GM18861 (cell line): ENCODE measurements around the gene LY6G5C.

Experiments used
- ATAC-seq: cut with Tn5 transposase; IDR thresholded peaks from one replicate; pipeline ENCODE4 v1.9.1; 2021; ENCODE audit not compliant: unreplicated experiment

LY6G5C gene

DNA sequence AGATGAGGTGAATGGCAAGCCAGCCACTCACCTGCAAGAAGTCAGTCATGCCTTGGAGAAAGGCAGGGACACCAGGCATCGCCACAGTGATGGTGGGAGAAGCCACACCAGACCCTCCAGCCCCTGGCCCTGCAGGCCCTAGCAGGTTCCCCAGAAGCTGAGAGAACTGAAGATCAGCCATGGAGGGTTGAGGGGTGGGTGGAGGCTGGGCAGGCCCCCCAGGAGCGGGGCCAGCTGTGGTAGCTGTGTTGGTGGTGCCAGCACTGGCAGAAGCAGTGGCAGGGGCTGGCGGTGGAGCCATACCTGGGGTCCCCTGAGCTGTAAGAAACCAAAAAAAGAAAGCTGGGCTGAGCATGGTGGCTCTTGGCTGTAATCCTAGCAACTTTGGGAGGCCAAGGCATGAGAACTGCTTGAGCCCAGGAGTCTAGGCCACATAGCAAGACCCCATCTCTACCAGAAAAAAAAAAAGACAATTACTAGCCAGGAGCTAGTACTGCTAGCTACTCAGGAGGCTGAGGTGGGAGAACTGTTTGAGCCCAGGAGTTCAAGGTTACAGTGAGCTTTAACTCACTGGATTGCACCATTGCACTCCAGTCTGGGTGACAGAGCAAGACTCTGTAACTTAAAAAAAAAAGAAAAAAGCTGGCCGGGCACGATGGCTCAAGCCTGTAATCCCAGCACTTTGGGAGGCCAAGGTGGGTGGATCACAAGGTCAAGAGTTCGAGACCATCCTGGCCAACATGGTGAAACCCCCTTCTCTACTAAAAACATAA, 37.9 kb downstream of the LY6G5C start:
- ATAC-seq: no peak

GRCh38 chr6:31641370-31641769, 39.5 kb downstream of the LY6G5C start:
- no peak for ATAC-seq

- no peak for ATAC-seq
Measured at GRCh38 chr6:31640612-31641011, 40.3 kb downstream of the LY6G5C start.

DNA sequence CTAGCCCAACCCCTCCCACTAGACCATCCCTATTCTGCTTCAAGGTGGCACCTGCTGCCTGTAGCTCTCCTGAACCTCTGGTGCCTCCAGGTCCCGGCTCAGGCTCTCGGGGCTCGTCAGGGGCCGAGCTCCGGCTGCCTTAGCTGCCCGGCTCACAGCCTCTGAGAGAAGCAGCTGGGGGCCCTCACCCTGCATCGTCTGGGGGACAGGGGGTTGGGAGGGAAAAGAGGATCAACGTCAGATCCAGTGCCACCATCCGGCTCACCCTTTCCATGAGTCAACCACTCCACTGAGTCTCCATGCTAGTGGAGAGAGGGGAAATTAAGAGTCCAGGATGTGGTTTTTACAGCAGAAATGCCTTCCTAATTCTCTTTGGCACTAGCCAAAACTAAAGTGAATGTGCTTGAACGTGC, 41.4 kb downstream of the LY6G5C start:
- no peak for ATAC-seq

DNA sequence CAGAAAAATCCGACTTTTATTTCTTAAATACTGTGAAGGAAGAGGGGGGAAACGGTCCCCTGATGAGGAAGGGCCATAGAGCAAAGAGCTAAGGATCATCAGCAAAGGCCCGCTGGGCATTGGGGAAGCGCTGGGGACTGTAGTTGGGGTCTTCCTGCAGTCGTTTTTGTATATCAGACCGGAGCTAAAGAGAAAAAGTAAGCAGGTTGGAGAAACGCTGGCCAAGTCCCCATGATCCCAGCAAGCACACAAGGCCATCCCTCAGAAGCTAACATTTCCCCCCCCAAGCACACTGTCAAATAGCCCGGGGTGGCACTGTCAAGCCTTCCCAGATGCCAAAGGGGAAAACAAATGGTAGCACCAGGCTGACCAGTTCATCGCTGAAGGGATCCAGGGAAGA, 41.8 kb downstream of the LY6G5C start:
- ATAC-seq: no peak

GRCh38 chr6:31636698-31637596, 43.9 kb downstream of the LY6G5C start:
- ATAC-seq: no peak

DNA sequence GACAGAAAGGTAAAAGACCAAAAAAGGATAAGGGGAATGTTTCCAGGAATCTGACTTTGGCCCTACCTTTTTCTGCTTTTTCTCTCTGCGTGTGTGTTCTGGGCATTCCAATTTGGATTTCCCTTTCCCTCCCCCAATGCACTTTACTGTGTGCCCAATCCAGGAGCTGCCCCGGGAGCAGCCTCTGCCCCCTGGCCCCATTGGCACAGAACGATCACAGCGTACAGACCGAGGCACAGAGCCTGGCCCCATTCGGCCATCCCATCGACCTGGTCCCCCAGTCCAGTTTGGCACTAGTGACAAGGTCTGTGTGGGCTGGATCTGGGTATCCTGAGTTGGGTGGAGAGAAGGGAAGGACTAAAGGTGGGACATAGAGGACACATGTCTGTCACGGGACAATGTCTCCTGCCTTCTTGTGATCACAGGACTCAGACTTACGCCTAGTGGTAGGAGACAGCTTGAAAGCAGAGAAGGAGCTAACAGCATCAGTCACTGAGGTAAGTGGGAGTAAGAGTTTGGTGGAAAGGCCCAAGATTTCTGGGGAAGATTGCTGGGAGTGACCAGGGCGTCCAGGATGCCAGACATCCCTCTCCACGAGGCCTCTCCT, 45.8 kb downstream of the LY6G5C start:
- no peak for ATAC-seq

- ATAC-seq: no peak
Measured at GRCh38 chr6:31634131-31634530, 46.7 kb downstream of the LY6G5C start.

- ATAC-seq: no peak
Measured at GRCh38 chr6:31633447-31633846, 47.4 kb downstream of the LY6G5C start.

DNA sequence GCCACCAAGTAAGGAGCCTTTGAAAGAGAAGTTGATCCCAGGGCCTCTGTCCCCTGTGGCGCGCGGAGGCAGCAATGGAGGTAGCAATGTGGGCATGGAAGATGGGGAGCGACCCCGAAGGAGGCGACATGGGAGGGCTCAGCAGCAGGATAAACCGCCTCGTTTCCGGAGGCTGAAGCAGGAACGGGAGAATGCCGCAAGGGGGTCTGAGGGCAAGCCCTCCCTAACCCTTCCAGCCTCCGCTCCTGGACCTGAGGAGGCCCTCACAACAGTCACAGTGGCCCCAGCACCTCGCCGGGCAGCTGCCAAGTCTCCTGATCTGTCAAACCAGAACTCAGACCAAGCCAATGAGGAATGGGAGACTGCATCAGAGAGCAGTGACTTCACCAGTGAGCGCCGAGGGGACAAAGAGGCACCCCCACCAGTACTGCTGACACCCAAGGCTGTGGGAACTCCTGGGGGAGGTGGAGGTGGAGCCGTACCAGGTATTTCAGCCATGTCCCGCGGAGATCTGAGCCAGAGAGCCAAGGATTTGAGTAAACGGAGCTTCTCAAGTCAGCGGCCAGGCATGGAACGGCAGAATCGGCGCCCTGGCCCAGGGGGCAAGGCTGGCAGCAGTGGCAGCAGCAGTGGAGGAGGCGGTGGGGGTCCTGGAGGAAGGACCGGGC, 48.5 kb downstream of the LY6G5C start:
- ATAC-seq: no peak

DNA sequence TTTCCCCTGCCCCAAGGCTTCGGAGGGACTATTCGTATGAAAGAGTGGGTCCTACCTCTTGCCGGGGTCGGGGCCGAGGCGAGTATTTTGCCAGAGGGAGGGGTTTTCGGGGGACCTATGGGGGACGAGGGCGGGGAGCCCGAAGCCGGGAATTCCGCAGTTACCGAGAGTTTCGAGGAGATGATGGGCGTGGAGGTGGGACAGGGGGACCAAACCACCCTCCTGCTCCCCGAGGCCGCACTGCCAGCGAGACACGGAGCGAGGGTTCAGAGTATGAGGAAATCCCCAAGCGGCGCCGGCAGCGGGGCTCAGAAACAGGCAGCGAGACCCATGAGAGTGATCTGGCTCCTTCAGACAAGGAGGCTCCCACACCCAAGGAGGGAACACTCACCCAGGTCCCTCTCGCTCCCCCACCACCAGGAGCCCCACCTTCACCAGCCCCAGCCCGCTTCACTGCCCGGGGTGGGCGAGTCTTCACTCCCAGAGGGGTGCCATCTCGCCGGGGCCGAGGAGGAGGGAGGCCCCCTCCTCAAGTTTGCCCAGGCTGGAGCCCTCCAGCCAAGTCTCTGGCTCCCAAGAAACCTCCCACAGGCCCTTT, 49.1 kb downstream of the LY6G5C start:
- no peak for ATAC-seq

GRCh38 chr6:31631209-31631608, 49.7 kb downstream of the LY6G5C start:
- ATAC-seq: no peak

GRCh38 chr6:31630177-31630934, 50.5 kb downstream of the LY6G5C start:
- no peak for ATAC-seq

GRCh38 chr6:31629014-31629413, 51.9 kb downstream of the LY6G5C start:
- ATAC-seq: no peak

DNA sequence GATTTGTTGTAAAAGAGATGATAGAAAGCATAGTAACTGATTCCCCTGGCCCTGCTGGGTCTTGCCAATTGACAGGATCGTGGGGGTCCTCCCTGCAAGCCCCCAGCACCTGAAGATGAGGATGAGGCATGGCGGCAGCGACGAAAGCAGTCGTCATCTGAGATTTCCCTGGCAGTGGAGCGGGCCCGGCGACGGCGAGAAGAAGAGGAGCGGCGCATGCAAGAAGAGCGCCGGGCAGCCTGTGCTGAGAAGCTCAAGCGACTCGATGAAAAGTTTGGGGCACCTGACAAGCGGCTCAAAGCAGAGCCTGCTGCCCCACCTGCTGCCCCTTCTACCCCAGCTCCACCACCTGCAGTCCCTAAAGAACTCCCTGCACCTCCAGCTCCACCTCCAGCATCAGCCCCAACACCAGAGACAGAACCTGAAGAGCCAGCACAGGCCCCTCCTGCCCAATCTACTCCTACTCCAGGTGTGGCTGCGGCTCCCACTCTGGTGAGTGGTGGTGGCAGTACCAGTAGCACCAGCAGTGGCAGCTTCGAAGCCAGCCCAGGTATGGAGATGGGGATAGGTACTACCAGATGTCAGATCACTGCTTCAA, 53.1 kb downstream of the LY6G5C start:
- no peak for ATAC-seq

DNA sequence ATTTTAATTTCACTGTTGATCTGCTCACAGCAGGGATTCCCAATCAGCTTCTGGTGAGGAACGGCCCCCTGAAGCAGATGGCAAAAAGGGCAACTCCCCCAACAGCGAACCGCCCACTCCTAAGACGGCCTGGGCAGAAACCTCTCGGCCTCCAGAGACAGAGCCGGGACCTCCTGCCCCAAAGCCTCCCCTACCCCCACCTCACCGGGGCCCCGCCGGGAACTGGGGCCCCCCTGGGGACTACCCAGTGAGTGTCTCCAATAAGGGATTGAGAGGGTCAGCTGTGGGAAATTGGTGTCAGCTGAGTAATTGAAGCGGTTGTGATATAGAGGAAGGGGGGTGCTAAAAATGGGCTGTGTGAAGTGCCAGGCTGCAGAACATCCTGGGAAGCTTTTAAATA, 53.9 kb downstream of the LY6G5C start:
- ATAC-seq: no peak
